ENCODE measurements around the gene CAND2.
"Not testable (repeated sequence)": the region's sequence is repeated elsewhere in the genome, so short reads cannot be mapped to it uniquely, and the experiment has no call there.

DNA sequence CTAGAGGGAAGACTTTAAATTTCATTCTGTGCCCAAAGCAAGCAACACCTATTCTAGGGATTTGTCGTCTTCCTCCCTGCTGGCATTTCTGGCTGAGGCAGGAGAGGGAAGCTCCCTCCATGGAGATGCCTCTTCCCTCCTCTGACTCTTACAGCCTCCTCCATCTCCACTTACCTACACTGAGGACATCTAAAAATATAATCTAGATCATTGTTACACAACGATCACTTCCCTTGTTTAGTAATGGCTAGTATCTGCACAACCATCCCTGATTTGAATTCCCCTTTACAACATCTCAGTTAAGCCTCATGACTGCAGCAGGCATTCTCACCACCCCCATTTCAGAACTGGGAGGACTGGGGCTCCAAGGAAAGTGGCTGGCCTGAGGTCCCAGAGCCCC is 57.4 kb downstream of the CAND2 start:
- TF ChIP-seq CTCF, POLR2A (IDR thresholded peaks at IDR 0.05): not testable (repeated sequence)

All from body of pancreas (tissue), 4 donors.